Psoas muscle (tissue), 8 donors: Measurements from ENCODE around the gene ZNF37A. TPM values are rescaled to one million over a fixed set of nuclear protein-coding genes. Genes with fewer than 3 reads are reported as not detected.

Experiments used
- ATAC-seq, 4 donors: fragments of 200-7000 bp; cut with Tn5 transposase; one replicate each; pipeline ENCODE4 v1.9.1; 2020; ENCODE audit warnings: moderate library complexity in 3 of 4, mild to moderate bottlenecking in 2 of 4
- DNase-seq, 2 donors: peaks; one replicate each; pipeline ENCODE4 v3.0.0-alpha.2; 2020
- H3K27ac ChIP-seq: fragments of 200-600 bp; one replicate; pipeline ENCODE4 v1.8.0; 2022
- H3K27me3 ChIP-seq, 3 donors: fragments of 200-600 bp in 1 of 3; one replicate each; pipeline versions ENCODE4 v1.6.1 to v1.8.0; 2013 to 2022; ENCODE audit warnings: low read length in 2 of 3, mild to moderate bottlenecking in 2 of 3, moderate library complexity in 1 of 3; ENCODE audit not compliant: insufficient read depth in 3 of 3
- H3K36me3 ChIP-seq, 2 donors: fragments of 200-600 bp in 1 of 2; one replicate each; pipeline versions ENCODE4 v1.6.1 to v1.8.0; 2013 to 2022; ENCODE audit warnings: low read depth in 1 of 2, mild to moderate bottlenecking in 1 of 2, moderate library complexity in 1 of 2; ENCODE audit not compliant: insufficient read depth in 1 of 2
- H3K4me1 ChIP-seq: fragments of 200-600 bp; one replicate; pipeline ENCODE4 v1.8.0; 2022
- H3K4me3 ChIP-seq: fragments of 200-600 bp; one replicate; pipeline ENCODE4 v1.8.0; 2022; ENCODE audit warnings: mild to moderate bottlenecking
- H3K9me3 ChIP-seq: fragments of 200-600 bp; one replicate; pipeline ENCODE4 v1.8.0; 2022
- WGBS, 3 donors: extraction: QIAGEN DNeasy Blood & Tissue Kit; methylation state at CpG; one replicate each; pipeline versions ENCODE4 v1.1.6 to v1.1.7; 2013; 5-methylcytosine and 5-hydroxymethylcytosine counted together
- intact Hi-C, 2 donors: fragments of 100-400 bp; cut with DNase I; formaldehyde crosslinking; loops; one replicate each; pipeline versions ENCODE4 v1.11.0 to v1.14.2; 2022
- polyA plus RNA-seq, 3 donors: library from polyadenylated mRNA; stranded (reverse); fragments of 200-250 nt; gene quantifications; one replicate each; pipeline ENCODE4 v1.2.3, GENCODE V29; 2013
- total RNA-seq, 4 donors: library from RNA; stranded (reverse); fragmentation: NEBNext Ultra II Directional in 2 of 4; extraction: Animal tissue kit (Norgen Biotek cat#: 25700) in 2 of 4; gene quantifications; one replicate each; pipeline versions ENCODE4 v1.2.1 to v1.2.4, GENCODE V29; 2021 to 2023
- TF ChIP-seq, protein P1 (sequence below): fragments of 200-600 bp; IDR thresholded peaks from one replicate; pipeline ENCODE4 v1.8.0; 2022; ENCODE audit warnings: antibody characterized with exemption
- donor health status: healthy with polysubstance abuse.
- donor health status: DM: no; HTN: no; CAD: no; lungs with moderate emphysema.
- donor health status: Bipolar disorder and iron deficiency.
- donor health status: healthy.
- donor health status: DM: yes; HTN: yes; CAD: no.
- donor health status: DM: no; HTN: no; CAD: no.
- donor health status: DM: no; HTN: no; CAD: no.
- donor health status: DM: yes; HTN: yes; CAD: no.

The ZNF37A gene
- total and polyA plus RNA-seq, 7 donors = 1.7 to 9.8 (median 6.9) TPM

DNA sequence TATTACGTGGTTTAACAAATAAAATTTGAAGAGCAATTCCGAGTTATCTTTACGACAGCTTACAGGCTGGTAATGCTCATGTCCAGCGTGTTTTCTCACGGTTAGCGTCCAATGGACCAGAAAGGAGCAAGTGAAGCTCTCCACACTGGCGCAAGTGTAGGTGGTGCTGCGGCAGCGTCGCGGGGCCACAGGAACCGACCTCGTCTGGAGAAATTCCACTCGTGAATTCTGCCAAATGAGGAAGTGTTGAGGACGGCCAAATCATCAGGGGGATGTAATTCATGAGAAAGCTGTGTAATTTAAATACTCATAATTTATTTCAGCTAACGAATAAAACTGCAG lies 350 bp upstream of the ZNF37A start:
- TF ChIP-seq, protein P1, sequence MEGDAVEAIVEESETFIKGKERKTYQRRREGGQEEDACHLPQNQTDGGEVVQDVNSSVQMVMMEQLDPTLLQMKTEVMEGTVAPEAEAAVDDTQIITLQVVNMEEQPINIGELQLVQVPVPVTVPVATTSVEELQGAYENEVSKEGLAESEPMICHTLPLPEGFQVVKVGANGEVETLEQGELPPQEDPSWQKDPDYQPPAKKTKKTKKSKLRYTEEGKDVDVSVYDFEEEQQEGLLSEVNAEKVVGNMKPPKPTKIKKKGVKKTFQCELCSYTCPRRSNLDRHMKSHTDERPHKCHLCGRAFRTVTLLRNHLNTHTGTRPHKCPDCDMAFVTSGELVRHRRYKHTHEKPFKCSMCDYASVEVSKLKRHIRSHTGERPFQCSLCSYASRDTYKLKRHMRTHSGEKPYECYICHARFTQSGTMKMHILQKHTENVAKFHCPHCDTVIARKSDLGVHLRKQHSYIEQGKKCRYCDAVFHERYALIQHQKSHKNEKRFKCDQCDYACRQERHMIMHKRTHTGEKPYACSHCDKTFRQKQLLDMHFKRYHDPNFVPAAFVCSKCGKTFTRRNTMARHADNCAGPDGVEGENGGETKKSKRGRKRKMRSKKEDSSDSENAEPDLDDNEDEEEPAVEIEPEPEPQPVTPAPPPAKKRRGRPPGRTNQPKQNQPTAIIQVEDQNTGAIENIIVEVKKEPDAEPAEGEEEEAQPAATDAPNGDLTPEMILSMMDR = no peak
- Histone ChIP-seq H3K36me3 (peaks cover 0 to 31% of the 10 kb centered on the region in 2 donors), H3K4me1 (peaks cover 4% of the 10 kb centered on the region), H3K27me3 (no peaks in the 10 kb centered on the region), H3K27ac (peak overlapping the region; percentile 90), H3K4me3 (peak overlapping the region; percentile 96), H3K9me3 (peaks cover 2% of the 10 kb centered on the region)
- ATAC-seq (peak; percentile 25 to 61 (median 48)), DNase-seq (peak in 1 of 2 donors; percentile 54)
- intact Hi-C loops = loop anchor here (2.0 to 10.0 kb wide), 5 partner anchors 79 to 236 kb away; partner anchors contain the start of genes ZNF33A (in 2 of the 2), ZNF248 (in 1 of the 2) and ZNF25 (in 1 of the 2)
- 6 to 10% (median 7%) methylated on average over 16 of the region's 16 CpGs for WGBS, 3 donors

DNA sequence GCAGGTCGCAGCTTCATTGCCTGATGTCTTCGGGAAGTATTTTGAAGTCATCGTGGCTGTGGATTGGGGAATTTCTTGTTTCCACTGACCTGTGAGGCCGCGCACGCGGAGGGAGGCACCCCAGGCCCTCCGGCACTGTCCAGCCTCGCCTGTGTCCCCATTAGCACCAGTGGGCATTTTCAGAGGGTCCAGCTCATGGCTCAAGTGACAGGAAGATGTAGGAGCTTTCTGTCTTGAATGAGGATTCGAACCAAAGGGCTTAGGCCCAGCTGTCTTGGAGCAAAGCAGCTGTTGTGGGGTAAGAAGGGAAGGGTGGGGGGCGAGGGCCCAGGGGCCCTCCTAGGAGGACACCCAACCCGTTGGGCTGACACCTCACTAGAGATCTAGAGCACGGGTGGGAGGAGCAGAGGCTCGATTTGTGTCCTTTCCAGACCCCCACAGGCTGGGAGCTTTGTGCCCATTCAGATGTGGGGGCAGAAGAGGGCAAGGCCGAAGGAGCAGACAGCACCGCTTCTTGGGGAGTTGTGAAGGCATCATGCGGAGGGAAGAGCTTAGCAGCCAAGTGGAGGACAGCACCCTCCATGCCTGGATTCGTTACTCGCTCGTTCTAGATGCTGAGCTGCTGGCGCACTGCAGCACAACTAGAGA lies 914 bp downstream of the ZNF37A start:
- H3K27ac ChIP-seq = peak overlapping the region; percentile 90
- intact Hi-C loops = loop anchor here (2.0 to 10.0 kb wide), 5 partner anchors 80 to 238 kb away; partner anchors contain the start of genes ZNF33A (in 2 of the 2), ZNF248 (in 1 of the 2) and ZNF25 (in 1 of the 2)
- ATAC-seq = no peak

DNA sequence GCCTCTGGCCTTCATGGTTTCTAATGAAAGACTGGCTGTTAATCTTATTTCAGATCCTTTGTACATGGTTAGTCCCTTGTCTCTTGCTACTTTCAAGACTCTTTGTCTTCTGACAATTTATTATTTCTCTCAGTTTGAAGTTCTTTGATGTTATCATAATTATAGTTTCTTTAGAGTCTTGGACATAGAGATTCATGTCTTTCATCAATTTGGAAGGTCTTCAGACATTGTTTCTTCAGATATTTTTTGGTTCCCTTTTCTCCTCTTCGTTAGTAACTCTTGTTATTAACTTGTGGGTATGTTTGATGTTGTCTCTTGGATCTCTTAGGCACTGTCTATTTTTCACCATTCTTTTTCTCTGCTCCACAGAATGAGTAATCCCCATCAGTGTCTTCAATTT lies 8.7 kb downstream of the ZNF37A start:
- no peak overlapping the region for H3K27ac ChIP-seq
- no peak overlapping the region for H3K4me3 ChIP-seq
- intact Hi-C loops = no loop called here
- no peaks in the 10 kb centered on the region for H3K4me1 ChIP-seq
- TF ChIP-seq, protein P1 = no peak
- WGBS, 3 donors = 96 to 100% (median 100%) methylated on average over 1 of the region's 1 CpG
- no peak for DNase-seq
- no peaks in the 10 kb centered on the region for H3K27me3 ChIP-seq
- H3K36me3 ChIP-seq = peaks cover 12 to 60% of the 10 kb centered on the region in 2 donors
- no peak for ATAC-seq
- peaks cover 53% of the 10 kb centered on the region for H3K9me3 ChIP-seq

More for the DNA sequence above, 914 bp downstream of the ZNF37A start:
- H3K9me3 ChIP-seq = peaks cover 8% of the 10 kb centered on the region
- WGBS, 3 donors = 43 to 47% (median 44%) methylated on average over 21 of the region's 21 CpGs
- no peak for DNase-seq
- TF ChIP-seq, protein P1 = no peak
- peaks cover 0 to 44% of the 10 kb centered on the region in 2 donors for H3K36me3 ChIP-seq
- H3K4me3 ChIP-seq = peak overlapping the region; percentile 96
- no peaks in the 10 kb centered on the region for H3K27me3 ChIP-seq
- peaks cover 4% of the 10 kb centered on the region for H3K4me1 ChIP-seq

DNA sequence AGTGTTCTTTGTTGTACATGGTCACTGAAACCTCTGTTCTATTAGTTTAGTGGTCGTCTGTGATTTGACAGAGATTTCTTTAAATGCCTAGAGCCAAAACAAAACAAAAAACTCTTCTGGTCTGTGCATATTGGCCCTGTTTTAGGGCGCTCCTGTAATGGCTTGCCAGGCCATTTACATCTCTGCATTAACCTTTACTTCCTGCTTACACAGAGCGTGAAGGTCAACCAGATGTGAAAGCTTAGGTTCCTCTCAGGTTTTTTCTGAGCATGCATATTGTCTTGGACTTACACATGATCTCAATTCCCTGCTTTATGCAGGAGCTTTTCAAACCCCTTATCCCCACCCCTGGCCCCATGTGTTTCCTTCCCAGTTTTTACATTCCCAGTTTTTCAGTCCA lies 9.6 kb downstream of the ZNF37A start:
- ATAC-seq (no peak), DNase-seq (no peak)
- Histone ChIP-seq H3K27ac (no peak overlapping the region), H3K9me3 (peaks cover 61% of the 10 kb centered on the region), H3K36me3 (peaks cover 12 to 51% of the 10 kb centered on the region in 2 donors), H3K4me3 (no peak overlapping the region), H3K27me3 (no peaks in the 10 kb centered on the region), H3K4me1 (no peaks in the 10 kb centered on the region)
- TF ChIP-seq, protein P1 = no peak
- intact Hi-C loops = no loop called here
- WGBS, 3 donors = 96 to 99% (median 97%) methylated on average over 3 of the region's 3 CpGs
